DND-41 (cell line): ENCODE results near the gene REELD1.

Source experiments
- ATAC-seq: fragments of 200-7000 bp; cut with Tn5 transposase; 3 replicates; pipeline ENCODE4 v1.9.1; 2021; ENCODE audit warnings: low read depth; ENCODE audit not compliant: insufficient read depth
- DNase-seq: peaks from one replicate; pipeline ENCODE4 v3.0.0-alpha.2; 2020
- H2AFZ ChIP-seq: 2 replicates; pipeline ENCODE4 v1.6.0; 2012; ENCODE audit warnings: low read depth, low read length
- H3K27ac ChIP-seq: 2 replicates; pipeline ENCODE4 v1.5.1; 2012; ENCODE audit warnings: low read length, inconsistent platforms
- H3K27me3 ChIP-seq: fragments of 200-600 bp; sonication (generic); 2 replicates; pipeline ENCODE4 v1.6.0; 2012; ENCODE audit warnings: low read length, mild to moderate bottlenecking, inconsistent platforms; ENCODE audit not compliant: insufficient read depth, poor library complexity
- H3K36me3 ChIP-seq: 2 replicates; pipeline ENCODE4 v1.5.1; 2012; ENCODE audit warnings: low read length, inconsistent platforms; ENCODE audit not compliant: insufficient read depth
- H3K4me1 ChIP-seq: 2 replicates; pipeline ENCODE4 v1.5.1; 2012; ENCODE audit warnings: mild to moderate bottlenecking, low read length; ENCODE audit not compliant: insufficient read depth
- H3K4me2 ChIP-seq: 2 replicates; pipeline ENCODE4 v1.6.0; 2012; ENCODE audit warnings: mild to moderate bottlenecking, moderate library complexity, low read length, inconsistent platforms; ENCODE audit not compliant: insufficient read depth
- H3K4me3 ChIP-seq, 2 experiments: fragments of 200-600 bp in 1 of 2; shearing (Covaris generic) in 1 of 2; 2 replicates each; pipeline ENCODE4 v1.5.1; 2012 to 2016; ENCODE audit warnings: inconsistent platforms in 2 of 2, low read length in 2 of 2, mild to moderate bottlenecking in 2 of 2, low read depth in 1 of 2, moderate library complexity in 1 of 2
- H3K79me2 ChIP-seq: 2 replicates; pipeline ENCODE4 v1.6.0; 2012; ENCODE audit warnings: low read length, inconsistent platforms; ENCODE audit not compliant: insufficient read depth
- H3K9ac ChIP-seq: 2 replicates; pipeline ENCODE4 v1.6.0; 2012; ENCODE audit warnings: low read depth, mild to moderate bottlenecking, inconsistent platforms, low read length, moderate library complexity
- H3K9me3 ChIP-seq: 2 replicates; pipeline ENCODE4 v1.5.1; 2012; ENCODE audit warnings: low read length, moderate library complexity, mild to moderate bottlenecking, inconsistent platforms; ENCODE audit not compliant: insufficient read depth, severe bottlenecking
- H4K20me1 ChIP-seq: 2 replicates; pipeline ENCODE4 v1.6.0; 2012; ENCODE audit warnings: low read length; ENCODE audit not compliant: insufficient read depth
- CTCF ChIP-seq: IDR thresholded peaks from 2 replicates; pipeline ENCODE4 v1.5.1; 2012; ENCODE audit warnings: borderline replicate concordance, low read length, moderate library complexity, mild to moderate bottlenecking; ENCODE audit not compliant: poor library complexity, severe bottlenecking; ENCODE audit errors: extremely low read depth
- EZH2 ChIP-seq: IDR thresholded peaks from 3 replicates; pipeline ENCODE4 v1.6.1; 2012; ENCODE audit warnings: borderline replicate concordance, low read depth, mild to moderate bottlenecking, moderate library complexity, low read length, inconsistent platforms; ENCODE audit not compliant: severe bottlenecking

Gene REELD1

GRCh38 chr4:146175541-146176453 lies 38.5 kb upstream of the REELD1 start, which contains the start of gene LSM6:
Gene LSM6, plus strand, starts transcription at chr4:146175718. Its CDS starts 7,204 bp downstream, at chr4:146182922.
- H3K4me2 ChIP-seq: peak within 1 kb of the TSS; percentile 75
- H3K36me3 ChIP-seq: 0 out of 2 replicates have a peak, but pooled peaks cover 3% of the 10 kb centered on the region
- H3K9me3 ChIP-seq: no peaks in the 10 kb centered on the region
- TF ChIP-seq EZH2 (no peak), CTCF (peak; percentile 24)
- no peaks in the 10 kb centered on the region for H3K27me3 ChIP-seq
- peak within 1 kb of the TSS; percentile 81 to 90 for H3K4me3 ChIP-seq
- peaks cover 38% of the 10 kb centered on the region for H3K79me2 ChIP-seq
- peaks cover 14% of the 10 kb centered on the region; the same call in 1 of the 2 replicates for H4K20me1 ChIP-seq
- DNase-seq: peak; percentile 87
- ATAC-seq: peak; percentile 95
- H3K4me1 ChIP-seq: peaks cover 30% of the 10 kb centered on the region
- peak within 1 kb of the TSS; percentile 78 for H3K27ac ChIP-seq
- peak within 1 kb of the TSS; percentile 86 for H3K9ac ChIP-seq
- H2AFZ ChIP-seq: peak within 1 kb of the TSS; percentile 92

- peaks cover 43% of the 10 kb centered on the region for H3K79me2 ChIP-seq
- H3K4me1 ChIP-seq: peaks cover 30% of the 10 kb centered on the region
- peak overlapping the region; percentile 86 for H3K9ac ChIP-seq
- H4K20me1 ChIP-seq: peaks cover 14% of the 10 kb centered on the region; the same call in 1 of the 2 replicates
- H3K4me3 ChIP-seq: peak overlapping the region; percentile 81 to 90
- H3K36me3 ChIP-seq: 0 out of 2 replicates have a peak, but pooled peaks cover 3% of the 10 kb centered on the region
- no peak for TF ChIP-seq CTCF
- H2AFZ ChIP-seq: no peak overlapping the region
- H3K9me3 ChIP-seq: no peaks in the 10 kb centered on the region
- H3K27me3 ChIP-seq: no peaks in the 10 kb centered on the region
- DNase-seq (no peak), ATAC-seq (no peak)
- peak overlapping the region; percentile 75 for H3K4me2 ChIP-seq
- no peak overlapping the region; the same call in 1 of the 2 replicates for H3K27ac ChIP-seq
Measured at GRCh38 chr4:146176891-146177290, 37.4 kb upstream of the REELD1 start.

- peaks cover 9% of the 10 kb centered on the region for H3K36me3 ChIP-seq
- peaks cover 46% of the 10 kb centered on the region for H3K79me2 ChIP-seq
- peaks cover 30% of the 10 kb centered on the region for H3K4me1 ChIP-seq
- H2AFZ ChIP-seq: no peak overlapping the region
- DNase-seq (no peak), ATAC-seq (no peak)
- no peaks in the 10 kb centered on the region for H3K9me3 ChIP-seq
- peak overlapping the region; percentile 75; the same call in 1 of the 2 replicates for H3K4me2 ChIP-seq
- H3K27ac ChIP-seq: no peak overlapping the region
- H3K27me3 ChIP-seq: no peaks in the 10 kb centered on the region
- H3K9ac ChIP-seq: no peak overlapping the region
- no peak overlapping the region for H3K4me3 ChIP-seq
- H4K20me1 ChIP-seq: peaks cover 14% of the 10 kb centered on the region; the same call in 1 of the 2 replicates
- TF ChIP-seq CTCF (no peak), EZH2 (no peak)
Measured at GRCh38 chr4:146178126-146178525, 36.2 kb upstream of the REELD1 start.
